Stomach (tissue), 4 donors: Measurements from ENCODE around the gene HCN2.

Source experiments
- CTCF ChIP-seq, 7 experiments: fragments of 450-650 bp in 4 of 7; fragments of 200-600 bp in 3 of 7; sonication (generic) in 3 of 7; IDR thresholded peaks; one replicate each; pipeline ENCODE4 v1.5.1; 2016 to 2019; ENCODE audit warnings: antibody characterized with exemption in 7 of 7, control low read depth in 2 of 7, mild to moderate bottlenecking in 1 of 7
- POLR2AphosphoS5 ChIP-seq, 3 donors: sonication (generic); formaldehyde crosslinking; IDR thresholded peaks; one replicate each; pipeline ENCODE4 v1.6.1; 2016; ENCODE audit warnings: antibody characterized with exemption in 3 of 3

- TF ChIP-seq POLR2AphosphoS5 (IDR thresholded peaks at IDR 0.05): no peak
- no peak for TF ChIP-seq CTCF (IDR thresholded peaks at IDR 0.05)
Measured at GRCh38 chr19:633786-634639, 44.3 kb downstream of the HCN2 start.
